Fibroblast of villous mesenchyme (primary cell): ENCODE data around the gene LPAR5. TPM values are rescaled to one million over a fixed set of nuclear protein-coding genes. Genes with fewer than 3 reads are reported as not detected.

Experiments used
- DNase-seq: peaks from one replicate; pipeline ENCODE4 v3.0.0-alpha.2; 2010; ENCODE audit warnings: low read depth
- H3K4me3 ChIP-seq: 2 replicates; pipeline ENCODE4 v1.5.1; 2011; ENCODE audit warnings: low read depth, mild to moderate bottlenecking, low read length
- total RNA-seq: library from RNA; depleted of rRNA; stranded (reverse); fragments of >200 nt; gene quantifications from 2 replicates; pipeline ENCODE4 v1.2.3, GENCODE V29; 2012
- TF ChIP-seq, protein P1 (sequence below): IDR thresholded peaks from 2 replicates; pipeline ENCODE4 v1.5.1; 2012; ENCODE audit warnings: low read depth, mild to moderate bottlenecking, low read length; ENCODE audit not compliant: insufficient read depth

LPAR5 gene
- total RNA-seq, 1 donor: not detected

DNA sequence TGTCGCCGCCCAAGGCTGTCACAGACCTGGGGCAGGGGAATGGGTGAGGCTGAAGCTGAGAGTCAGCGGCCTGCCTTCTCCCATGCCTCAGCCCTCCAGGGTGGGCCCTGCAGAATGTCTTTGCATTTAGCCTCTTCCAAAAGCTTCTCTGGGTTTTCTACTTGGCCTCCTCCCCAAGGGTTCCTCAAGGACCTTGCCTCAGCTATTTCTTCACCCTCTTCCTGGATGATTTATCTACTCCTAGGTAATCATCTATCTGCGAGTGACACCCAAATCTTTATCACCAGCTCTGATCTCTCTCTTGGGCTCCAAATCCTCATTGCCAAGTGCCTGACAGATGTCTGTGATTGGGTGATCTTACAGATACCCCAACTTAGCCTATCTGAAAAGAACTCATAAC, 4.7 kb upstream of the LPAR5 start:
- TF ChIP-seq, protein P1, sequence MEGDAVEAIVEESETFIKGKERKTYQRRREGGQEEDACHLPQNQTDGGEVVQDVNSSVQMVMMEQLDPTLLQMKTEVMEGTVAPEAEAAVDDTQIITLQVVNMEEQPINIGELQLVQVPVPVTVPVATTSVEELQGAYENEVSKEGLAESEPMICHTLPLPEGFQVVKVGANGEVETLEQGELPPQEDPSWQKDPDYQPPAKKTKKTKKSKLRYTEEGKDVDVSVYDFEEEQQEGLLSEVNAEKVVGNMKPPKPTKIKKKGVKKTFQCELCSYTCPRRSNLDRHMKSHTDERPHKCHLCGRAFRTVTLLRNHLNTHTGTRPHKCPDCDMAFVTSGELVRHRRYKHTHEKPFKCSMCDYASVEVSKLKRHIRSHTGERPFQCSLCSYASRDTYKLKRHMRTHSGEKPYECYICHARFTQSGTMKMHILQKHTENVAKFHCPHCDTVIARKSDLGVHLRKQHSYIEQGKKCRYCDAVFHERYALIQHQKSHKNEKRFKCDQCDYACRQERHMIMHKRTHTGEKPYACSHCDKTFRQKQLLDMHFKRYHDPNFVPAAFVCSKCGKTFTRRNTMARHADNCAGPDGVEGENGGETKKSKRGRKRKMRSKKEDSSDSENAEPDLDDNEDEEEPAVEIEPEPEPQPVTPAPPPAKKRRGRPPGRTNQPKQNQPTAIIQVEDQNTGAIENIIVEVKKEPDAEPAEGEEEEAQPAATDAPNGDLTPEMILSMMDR: no peak
- DNase-seq: no peak
- H3K4me3 ChIP-seq: no peak overlapping the region

DNA sequence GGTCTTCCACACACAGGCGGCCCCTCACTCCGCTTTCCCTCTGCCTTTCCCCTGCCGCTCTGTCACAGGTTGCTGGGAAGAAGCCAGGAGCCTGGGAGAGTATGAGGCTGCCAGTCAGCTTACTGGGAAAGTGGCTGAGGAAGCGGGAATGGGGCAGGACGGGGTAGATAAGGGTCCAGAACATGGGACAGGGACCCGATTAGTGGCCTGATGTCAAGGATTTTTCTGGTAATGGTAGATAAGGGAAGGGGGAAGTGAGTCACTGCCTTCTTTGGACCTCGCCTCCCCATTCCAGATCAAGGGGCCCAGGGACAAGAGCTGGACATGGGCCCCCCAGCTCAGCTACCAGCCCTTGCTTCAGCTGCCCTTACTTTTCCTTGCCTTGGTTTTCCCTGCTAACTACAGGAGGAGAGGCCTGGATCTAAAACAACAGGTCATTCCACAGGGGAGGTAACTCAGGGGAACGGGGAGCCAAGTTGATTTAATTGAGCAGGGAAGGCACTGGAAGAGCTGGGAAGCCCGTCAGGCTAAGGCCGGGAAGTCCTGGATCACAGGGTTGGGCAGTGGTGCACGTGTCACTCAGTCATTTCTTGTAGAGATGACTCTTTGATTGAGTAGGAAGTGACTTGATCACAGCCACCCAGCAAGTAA, 3.5 kb upstream of the LPAR5 start:
- H3K4me3 ChIP-seq: no peak overlapping the region
- DNase-seq: no peak
- TF ChIP-seq, protein P1: no peak

DNA sequence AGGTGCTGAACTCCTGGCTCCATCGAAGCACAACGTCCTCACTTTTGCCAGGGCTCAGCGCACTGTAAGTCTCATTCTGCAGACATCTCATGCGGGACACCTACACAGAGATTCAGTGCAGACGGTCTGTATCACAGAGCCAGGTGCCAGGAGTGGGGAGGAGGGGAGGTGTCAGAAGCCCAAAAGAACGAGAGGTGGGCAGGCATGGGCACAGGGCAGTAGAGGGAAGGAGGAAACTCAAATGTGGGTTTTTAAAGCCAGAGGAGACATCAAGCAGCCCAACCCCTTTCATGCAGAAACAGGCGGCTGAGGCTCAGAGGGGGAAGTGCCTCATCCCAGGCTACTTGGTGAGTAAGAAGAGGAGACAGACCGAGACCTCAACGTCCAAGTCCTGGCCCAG, 2.5 kb upstream of the LPAR5 start:
- no peak for DNase-seq
- no peak overlapping the region for H3K4me3 ChIP-seq
- TF ChIP-seq, protein P1: no peak

DNA sequence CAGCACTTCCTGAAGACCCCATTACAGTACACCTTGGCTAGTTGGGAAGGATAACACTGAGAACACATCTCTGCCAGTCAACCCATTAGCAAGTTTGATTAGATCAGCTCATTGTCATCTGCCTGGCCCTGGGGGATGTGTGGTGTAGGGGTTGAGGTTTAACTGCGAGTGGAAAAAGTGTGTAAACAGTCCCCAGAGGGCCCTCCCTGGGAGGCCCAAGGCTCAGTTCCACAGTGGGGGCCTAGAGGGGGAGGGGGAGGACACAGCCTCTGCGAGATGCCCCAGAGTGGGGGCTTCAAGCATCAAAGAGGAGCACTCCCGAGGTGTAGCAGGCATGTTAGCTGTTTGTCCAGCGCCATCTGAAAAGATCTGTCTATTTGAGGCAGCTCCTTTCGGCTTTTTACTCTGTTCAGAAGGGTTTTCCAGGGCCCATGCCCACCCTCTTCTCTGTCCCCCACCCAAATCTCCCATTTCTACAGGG, 344 bp downstream of the LPAR5 start:
- DNase-seq: no peak
- H3K4me3 ChIP-seq: no peak overlapping the region
- TF ChIP-seq, protein P1: no peak

DNA sequence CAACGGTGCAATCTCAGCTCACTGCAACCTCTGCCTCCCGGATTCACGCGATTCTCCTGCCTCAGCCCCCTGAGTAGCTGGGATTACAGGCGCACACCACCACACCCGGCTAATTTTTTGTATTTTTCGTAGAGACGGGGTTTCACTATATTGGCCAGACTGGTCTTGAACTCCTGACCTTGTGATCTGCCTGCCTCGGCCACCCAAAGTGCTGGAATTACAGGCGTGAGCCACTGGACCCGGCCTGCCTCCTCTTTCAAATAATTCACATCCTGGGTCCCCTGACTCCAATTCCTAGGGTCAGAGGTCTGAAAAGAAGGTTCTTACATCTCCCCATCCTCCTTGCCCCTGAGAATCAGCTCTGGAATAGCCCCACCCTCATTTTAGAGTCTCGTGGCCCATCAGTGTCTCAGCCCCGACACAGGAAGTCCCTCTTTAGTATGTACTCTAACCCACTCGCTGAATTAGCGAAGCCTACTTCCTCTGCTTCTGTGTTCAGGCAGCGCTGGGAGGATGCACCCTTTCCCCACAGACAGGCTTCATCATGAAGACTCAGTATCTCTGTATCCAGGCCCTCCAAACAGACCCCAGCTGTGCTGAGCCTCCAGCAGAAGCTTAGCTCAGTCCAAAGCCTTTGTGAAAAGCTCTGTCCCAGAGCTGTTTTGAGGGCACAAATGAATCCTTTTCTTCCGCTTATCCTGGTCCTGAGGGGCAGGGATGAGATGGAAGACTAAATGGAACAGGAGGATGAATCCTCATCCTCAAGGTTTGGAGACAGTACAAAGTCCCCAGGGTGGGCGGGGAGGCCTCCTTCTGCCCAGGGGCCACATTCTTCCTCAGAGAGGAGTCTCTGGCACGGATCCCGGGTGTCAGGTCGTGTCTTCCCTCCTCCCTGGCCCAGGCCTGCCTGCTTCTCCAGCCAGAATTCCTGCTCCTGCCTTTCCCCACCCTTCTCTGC, 3.5 kb downstream of the LPAR5 start:
- H3K4me3 ChIP-seq: no peak overlapping the region
- TF ChIP-seq, protein P1: no peak
- no peak for DNase-seq

DNA sequence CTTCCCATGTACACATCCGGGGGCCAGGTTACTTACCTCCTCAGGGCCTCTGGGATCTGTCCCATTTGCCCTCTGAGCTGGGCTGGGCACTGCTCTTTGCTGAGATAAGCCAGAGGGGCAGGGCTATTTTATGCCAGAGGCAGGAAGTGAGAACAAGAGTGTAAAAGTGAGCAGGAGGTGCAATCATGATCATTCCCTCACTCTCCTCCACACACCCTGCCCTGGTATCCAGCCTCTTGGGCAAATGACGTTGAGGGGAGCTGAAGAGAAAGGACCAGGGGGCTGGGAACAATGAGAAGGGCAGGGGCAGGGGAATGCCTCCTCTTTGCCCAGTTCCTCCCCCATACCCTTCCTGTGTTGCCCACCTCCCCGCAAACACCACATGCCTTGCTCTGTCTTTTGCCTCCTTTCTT, 4.2 kb downstream of the LPAR5 start:
- no peak for DNase-seq
- TF ChIP-seq, protein P1: no peak
- no peak overlapping the region for H3K4me3 ChIP-seq
